Kidney epithelial cell (primary cell): ENCODE results near the gene DUOX2. TPM values are rescaled to one million over a fixed set of nuclear protein-coding genes. Genes with fewer than 3 reads are reported as not detected.

Source experiments
- DNase-seq: peaks from one replicate; pipeline ENCODE4 v3.0.0-alpha.2; 2010; ENCODE audit warnings: low read depth
- H3K27me3 ChIP-seq: 2 replicates; pipeline ENCODE4 v1.6.0; 2011; ENCODE audit warnings: low read length; ENCODE audit not compliant: control insufficient read depth, insufficient read depth
- H3K36me3 ChIP-seq: 2 replicates; pipeline ENCODE4 v1.5.1; 2011; ENCODE audit warnings: low read length; ENCODE audit not compliant: control insufficient read depth, insufficient read depth
- H3K4me3 ChIP-seq: 2 replicates; pipeline ENCODE4 v1.5.1; 2011; ENCODE audit warnings: low read depth, mild to moderate bottlenecking, control low read depth, low read length
- CTCF ChIP-seq: IDR thresholded peaks from 2 replicates; pipeline ENCODE4 v1.5.1; 2011; ENCODE audit warnings: mild to moderate bottlenecking, moderate library complexity, low read length, control low read depth, inconsistent platforms; ENCODE audit not compliant: insufficient read depth, poor library complexity, severe bottlenecking
- total RNA-seq: library from RNA; depleted of rRNA; stranded (reverse); fragments of >200 nt; gene quantifications from 2 replicates; pipeline ENCODE4 v1.2.3, GENCODE V29; 2015

DUOX2 gene
- total RNA-seq, 1 donor from 2014 or later: 0.08 TPM

GRCh38 chr15:45132844-45133560, 19.0 kb upstream of the DUOX2 start:
- TF ChIP-seq CTCF: no peak
- no peak overlapping the region for H3K4me3 ChIP-seq
- no peak for DNase-seq
- H3K27me3 ChIP-seq: peaks cover 72% of the 10 kb centered on the region
- H3K36me3 ChIP-seq: no peaks in the 10 kb centered on the region

GRCh38 chr15:45131510-45131909, 17.5 kb upstream of the DUOX2 start:
- no peaks in the 10 kb centered on the region for H3K36me3 ChIP-seq
- peaks cover 74% of the 10 kb centered on the region for H3K27me3 ChIP-seq
- no peak overlapping the region for H3K4me3 ChIP-seq
- TF ChIP-seq CTCF: no peak
- DNase-seq: no peak

- DNase-seq: no peak
- Histone ChIP-seq H3K27me3 (peaks cover 66% of the 10 kb centered on the region), H3K4me3 (no peak overlapping the region), H3K36me3 (no peaks in the 10 kb centered on the region)
- TF ChIP-seq CTCF: no peak
Measured at GRCh38 chr15:45130291-45131000, 16.5 kb upstream of the DUOX2 start.

GRCh38 chr15:45129651-45130129, 15.7 kb upstream of the DUOX2 start, which contains the start of the genes DUOX1 and DUOXA1:
DUOX1 (plus strand) TSS chr15:45129994; CDS start chr15:45131967, 1,973 bp downstream.
DUOXA1 (minus strand) TSS chr15:45129879; CDS start chr15:45123014, 6,865 bp downstream.
- Histone ChIP-seq H3K4me3 (no peak within 1 kb of the TSS), H3K27me3 (peaks cover 62% of the 10 kb centered on the region), H3K36me3 (no peaks in the 10 kb centered on the region)
- no peak for TF ChIP-seq CTCF
- DNase-seq: no peak

- no peak for DNase-seq
- H3K36me3 ChIP-seq: no peaks in the 10 kb centered on the region
- TF ChIP-seq CTCF: no peak
- H3K27me3 ChIP-seq: peaks cover 57% of the 10 kb centered on the region
- no peak overlapping the region for H3K4me3 ChIP-seq
Measured at GRCh38 chr15:45128971-45129639, 15.1 kb upstream of the DUOX2 start.
